ENCODE data around the gene HJV.

The HJV gene

DNA sequence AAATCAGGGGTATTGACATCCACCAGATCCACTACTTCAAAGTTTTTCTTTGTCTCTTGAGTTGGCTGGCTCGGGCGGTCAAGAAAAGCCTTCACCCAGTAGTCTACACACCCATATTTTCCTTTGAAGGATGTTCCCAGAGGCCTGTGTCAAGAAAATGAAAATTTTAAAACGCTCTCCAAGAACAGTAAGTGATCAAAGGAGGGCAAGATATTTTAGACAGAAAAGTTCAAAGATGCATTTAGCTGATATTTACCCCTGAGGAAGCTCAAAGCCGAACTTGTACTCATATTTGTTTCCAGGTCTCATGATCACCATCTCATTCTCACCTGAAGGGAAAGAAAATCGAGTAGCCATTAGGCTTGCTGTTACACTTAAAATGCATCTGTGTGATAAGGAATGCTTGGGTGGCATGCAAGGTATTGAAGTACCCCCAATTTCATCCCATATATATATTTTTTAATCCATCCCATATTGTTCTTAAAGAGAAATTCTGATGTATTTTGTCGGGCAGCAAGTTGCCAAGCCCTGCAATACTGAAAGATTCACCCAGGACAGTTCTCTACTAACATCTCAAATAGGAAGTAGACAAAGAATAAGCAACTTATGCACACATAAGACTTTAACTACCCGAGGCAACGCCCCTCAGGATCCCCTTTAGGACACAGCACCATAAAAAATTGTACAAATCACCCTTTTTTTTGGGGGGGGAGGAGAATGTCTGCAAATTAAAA lies 26.2 kb downstream of the HJV start:
- in situ Hi-C loops (cut with HindIII; ENCODE audit: low pct_unique_long_range_greater_than_20kb, low sequenced_read_pairs) = no loop called here
- no peak for DNase-seq (ENCODE audit: low read depth in 1 of 2, low spot score in 1 of 2)
- no peak for TF ChIP-seq JUND (IDR thresholded peaks at IDR 0.05; ENCODE audit: low read depth)

DNA sequence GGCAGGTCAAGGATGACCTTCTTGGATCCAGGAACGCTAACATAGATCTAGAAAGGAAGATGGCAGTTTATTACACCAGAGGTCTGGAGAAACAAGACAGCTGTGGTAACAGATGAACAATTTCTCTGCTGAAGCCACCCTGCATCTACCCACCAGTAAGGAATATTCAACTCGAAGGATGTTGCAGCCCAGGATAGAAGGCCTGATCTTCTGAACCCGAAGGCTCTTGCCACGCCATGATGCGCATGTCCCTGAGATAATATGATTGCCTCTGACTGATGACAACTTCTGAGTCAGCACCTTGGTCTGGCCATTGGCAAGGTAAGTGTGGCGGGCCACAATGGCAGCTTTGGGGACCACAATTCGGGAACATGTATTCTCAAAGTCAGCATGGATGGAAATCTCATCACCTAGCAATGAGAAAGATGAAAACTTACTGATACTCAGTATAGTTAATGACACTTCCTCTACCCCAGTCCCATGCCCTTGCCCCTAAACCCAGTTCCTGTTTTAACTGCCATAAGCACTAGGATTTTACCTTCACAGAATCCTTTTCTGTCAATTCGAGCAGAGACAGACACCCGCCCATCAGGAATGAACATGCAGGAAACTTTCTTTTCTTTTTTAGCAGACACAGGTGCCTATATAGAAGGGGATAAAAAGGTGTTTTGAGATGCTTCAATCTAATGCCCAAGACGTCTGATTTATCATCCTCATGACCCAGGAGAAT lies 27.0 kb downstream of the HJV start:
- in situ Hi-C loops (cut with HindIII; ENCODE audit: low pct_unique_long_range_greater_than_20kb, low sequenced_read_pairs) = no loop called here
- no peak for TF ChIP-seq JUND (IDR thresholded peaks at IDR 0.05; ENCODE audit: low read depth)
- no peak for DNase-seq (ENCODE audit: low read depth in 1 of 2, low spot score in 1 of 2)

DNA sequence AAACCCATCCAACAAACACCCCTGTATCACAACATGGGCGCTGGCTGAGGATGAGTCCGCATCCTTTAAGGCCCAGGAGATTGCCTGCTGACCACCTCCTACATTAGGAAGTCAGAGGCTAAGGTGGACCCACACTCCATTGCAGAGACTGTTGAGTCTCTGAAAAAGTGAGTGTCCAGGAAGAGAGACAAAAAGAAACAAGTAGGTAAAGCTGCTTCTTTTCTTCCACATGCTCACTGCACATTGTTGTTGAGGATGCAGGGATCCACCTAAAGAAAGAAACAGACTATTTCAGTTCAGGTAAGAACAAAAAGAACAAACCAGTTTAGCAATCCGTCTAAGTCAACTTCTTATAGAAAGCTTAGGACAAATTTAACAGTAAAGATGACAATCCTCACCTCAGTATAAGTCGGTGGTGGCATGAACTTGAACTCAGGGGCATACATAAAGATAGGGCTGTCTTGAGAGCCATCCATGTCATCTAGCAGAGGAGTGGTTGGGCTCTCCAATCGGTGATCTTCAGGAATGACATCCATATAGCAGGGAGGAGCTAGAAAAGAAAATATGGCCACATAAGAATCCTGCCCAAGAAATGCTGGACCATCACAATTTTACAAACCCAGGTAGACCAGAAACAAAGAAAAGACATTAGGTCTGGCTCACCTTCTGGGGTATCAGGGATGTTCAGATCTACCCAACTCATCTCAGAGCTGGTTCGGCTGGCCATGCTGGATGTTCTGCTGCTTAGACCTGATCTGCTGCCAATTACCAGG lies 27.7 kb downstream of the HJV start:
- in situ Hi-C loops (cut with HindIII; ENCODE audit: low pct_unique_long_range_greater_than_20kb, low sequenced_read_pairs) = no loop called here
- TF ChIP-seq JUND (IDR thresholded peaks at IDR 0.05; ENCODE audit: low read depth) = no peak

DNA sequence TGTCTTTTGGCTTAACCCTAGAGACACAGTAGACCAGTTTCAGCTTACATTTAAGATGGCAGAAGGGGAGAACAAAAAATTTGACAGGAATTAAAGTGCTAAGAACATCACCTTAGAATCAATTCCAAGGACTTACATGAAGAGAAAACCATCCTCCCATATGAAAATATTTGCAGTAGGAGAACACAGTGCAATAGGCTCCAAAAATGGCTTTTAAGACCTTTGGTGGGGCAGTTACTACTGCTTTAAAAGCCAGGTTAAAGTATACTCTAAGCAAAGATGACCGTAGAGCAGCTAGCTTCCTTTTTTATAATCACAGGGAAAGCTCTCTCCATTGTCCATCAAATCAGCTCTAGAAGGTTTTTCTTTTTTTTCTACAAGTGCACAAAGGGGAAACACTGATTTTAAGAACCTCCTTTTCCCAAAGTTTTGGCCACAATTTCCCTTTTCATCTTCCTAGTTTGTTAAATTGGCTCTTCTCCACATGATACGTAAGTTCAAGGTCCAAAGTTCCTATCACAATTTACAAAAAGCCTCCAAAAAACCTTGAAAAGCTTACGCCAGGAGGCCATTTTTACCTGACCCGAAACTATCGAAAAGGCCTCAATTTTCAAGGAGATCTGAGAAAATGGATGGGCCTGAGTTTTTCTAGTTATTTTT lies 28.4 kb downstream of the HJV start:
- TF ChIP-seq JUND (IDR thresholded peaks at IDR 0.05; ENCODE audit: low read depth) = no peak
- in situ Hi-C loops (cut with HindIII; ENCODE audit: low pct_unique_long_range_greater_than_20kb, low sequenced_read_pairs) = no loop called here
- no peak for DNase-seq (ENCODE audit: low read depth in 1 of 2, low spot score in 1 of 2)

More for the DNA sequence above, 27.7 kb downstream of the HJV start:
- DNase-seq (ENCODE audit: low read depth in 1 of 2, low spot score in 1 of 2) = no peak

DNA sequence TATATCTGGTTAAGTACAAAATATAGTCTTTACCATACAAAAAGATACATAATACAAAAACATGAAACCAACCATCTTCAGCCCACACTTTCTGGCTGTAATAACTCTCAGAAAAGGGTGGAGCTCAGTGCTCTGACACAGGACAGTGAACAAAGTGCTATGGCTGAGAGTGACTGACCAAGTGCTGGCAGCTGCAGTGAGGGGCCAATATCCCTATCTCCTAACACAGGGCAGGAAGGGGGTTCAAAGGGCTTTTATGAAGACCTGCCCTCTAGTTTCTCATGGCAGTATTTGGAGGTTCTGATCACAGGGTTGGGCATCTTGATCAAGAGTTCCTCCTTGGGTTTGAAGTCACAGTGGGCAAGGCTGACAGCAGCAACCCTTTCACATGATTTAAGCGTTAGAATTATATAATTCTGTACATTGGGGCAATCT lies 29.0 kb downstream of the HJV start:
- TF ChIP-seq JUND (IDR thresholded peaks at IDR 0.05; ENCODE audit: low read depth) = no peak
- DNase-seq (ENCODE audit: low read depth in 1 of 2, low spot score in 1 of 2) = no peak
- in situ Hi-C loops (cut with HindIII; ENCODE audit: low pct_unique_long_range_greater_than_20kb, low sequenced_read_pairs) = no loop called here

DNA sequence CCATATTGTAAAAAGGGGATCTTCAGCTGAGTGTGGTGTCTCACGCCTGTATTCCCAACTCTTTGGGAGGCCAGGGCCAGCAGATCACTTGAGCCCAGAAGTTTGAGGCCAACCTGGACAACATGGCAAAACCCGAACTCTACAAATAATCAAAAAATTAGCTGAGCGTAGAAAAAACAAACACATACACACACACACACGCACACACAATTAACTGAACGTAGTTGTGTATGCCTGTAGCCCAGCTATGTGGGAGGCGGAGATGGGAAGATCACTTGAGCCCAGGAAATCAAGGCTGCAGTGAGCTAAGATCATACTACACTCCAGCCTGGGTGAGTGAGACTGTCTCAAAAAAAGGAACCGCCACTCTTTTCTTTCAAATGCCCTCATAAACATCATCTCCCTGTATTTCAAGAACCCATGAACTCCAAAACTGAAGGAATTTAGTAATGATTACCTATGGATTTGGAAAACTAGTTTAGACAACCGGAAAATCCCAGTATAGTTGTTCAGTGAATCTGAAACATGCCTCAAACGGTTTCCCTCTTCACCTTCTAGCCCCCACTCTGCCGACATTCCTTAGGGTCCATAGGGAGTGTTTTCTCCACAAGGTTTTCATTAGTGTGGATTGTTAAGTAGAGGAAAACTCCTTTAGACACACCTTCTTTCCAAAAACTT lies 29.7 kb downstream of the HJV start:
- in situ Hi-C loops (cut with HindIII; ENCODE audit: low pct_unique_long_range_greater_than_20kb, low sequenced_read_pairs) = no loop called here
- TF ChIP-seq JUND (IDR thresholded peaks at IDR 0.05; ENCODE audit: low read depth) = no peak
- DNase-seq (ENCODE audit: low read depth in 1 of 2, low spot score in 1 of 2) = no peak

DNA sequence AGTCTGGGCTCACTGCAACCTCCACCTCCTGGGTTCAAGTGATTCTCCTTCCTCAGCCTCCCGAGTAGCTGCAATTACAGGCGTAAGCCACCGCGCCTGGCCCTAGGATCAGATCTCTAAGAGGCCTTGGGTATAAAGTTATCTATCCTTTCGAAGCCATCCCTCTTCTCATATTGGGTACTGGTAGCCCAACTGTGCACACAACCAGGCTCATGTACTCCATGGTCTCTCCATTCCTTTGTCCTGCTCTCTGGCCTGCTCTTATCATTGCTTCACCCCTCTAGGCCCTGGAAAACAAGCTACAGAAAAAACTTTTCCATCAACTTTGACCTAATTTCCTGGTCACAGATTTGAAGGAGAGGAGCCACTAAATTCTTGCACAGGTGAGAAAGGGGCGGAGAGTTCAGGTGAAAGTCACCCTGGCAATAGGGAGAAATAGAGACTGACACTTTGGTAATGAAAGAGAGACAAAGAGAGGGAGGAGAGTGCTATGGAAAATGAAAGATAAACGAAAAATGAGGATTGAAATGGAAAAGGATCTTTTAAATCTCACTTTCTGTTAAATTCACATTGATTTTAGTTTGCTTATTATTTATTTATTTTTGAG lies 31.2 kb downstream of the HJV start:
- no peak for DNase-seq (ENCODE audit: low read depth in 1 of 2, low spot score in 1 of 2)
- TF ChIP-seq JUND (IDR thresholded peaks at IDR 0.05; ENCODE audit: low read depth) = no peak
- in situ Hi-C loops (cut with HindIII; ENCODE audit: low pct_unique_long_range_greater_than_20kb, low sequenced_read_pairs) = no loop called here

DNA sequence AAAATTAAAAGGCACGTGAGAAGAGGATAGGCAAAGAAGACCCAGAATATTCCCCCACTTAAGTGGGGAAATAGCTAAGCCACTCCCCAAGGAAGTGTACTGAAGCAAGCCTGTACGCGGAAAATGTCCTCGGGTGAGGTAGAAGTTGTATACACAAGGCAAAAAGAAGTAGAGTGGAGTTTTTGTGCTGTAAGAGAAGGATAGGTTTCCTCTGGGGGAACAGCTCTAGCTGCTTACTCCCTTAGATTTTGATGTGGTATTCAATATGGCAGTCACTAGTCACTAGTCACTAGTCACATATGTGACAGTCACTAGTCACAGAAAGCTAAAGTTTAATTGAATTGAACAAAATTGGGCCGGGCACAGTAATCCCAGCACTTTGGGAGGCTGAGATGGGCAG lies 32.8 kb downstream of the HJV start:
- DNase-seq (ENCODE audit: low read depth in 1 of 2, low spot score in 1 of 2) = no peak
- in situ Hi-C loops (cut with HindIII; ENCODE audit: low pct_unique_long_range_greater_than_20kb, low sequenced_read_pairs) = no loop called here
- no peak for TF ChIP-seq JUND (IDR thresholded peaks at IDR 0.05; ENCODE audit: low read depth)

DNA sequence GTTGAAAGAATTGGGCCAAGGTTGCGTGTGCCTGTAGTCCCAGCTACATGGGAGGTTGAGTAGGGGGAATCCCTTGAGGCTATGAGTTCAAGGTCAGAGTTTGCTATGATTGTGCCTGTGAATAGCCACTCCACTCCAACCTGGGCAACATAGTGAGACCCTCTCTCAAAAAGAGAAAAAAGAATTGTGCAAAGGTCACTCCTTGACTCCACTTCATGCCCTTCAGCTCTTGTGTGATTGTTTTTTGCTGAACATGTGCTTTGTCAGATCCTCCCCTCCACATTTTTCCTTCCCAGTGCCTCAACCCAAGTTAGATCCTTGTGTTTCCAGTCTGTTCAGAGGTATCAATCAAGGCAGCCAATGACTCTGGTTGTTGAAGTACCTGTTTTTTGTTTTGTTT lies 33.6 kb downstream of the HJV start:
- in situ Hi-C loops (cut with HindIII; ENCODE audit: low pct_unique_long_range_greater_than_20kb, low sequenced_read_pairs) = no loop called here
- no peak for TF ChIP-seq JUND (IDR thresholded peaks at IDR 0.05; ENCODE audit: low read depth)
- no peak for DNase-seq (ENCODE audit: low read depth in 1 of 2, low spot score in 1 of 2)

DNA sequence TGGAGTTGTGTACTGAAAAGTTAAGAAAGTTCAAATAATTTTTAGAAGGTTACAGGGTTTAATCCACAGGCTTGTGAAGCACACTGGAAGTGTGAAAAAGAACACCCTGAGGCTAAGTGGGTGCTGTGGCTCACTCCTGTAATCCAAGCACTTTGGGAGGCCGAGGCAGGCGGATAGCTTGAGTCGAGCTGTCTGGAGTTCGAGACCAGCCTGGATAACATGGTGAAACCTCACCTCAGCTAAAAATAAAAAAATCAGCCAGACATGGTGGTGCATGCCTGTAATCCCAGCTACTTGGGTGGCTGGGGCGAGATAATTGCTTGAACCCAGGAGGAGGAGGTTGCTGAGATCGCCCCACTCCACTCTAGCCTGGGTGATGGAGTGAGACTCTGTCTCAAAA lies 35.0 kb downstream of the HJV start:
- in situ Hi-C loops (cut with HindIII; ENCODE audit: low pct_unique_long_range_greater_than_20kb, low sequenced_read_pairs) = no loop called here
- TF ChIP-seq JUND (IDR thresholded peaks at IDR 0.05; ENCODE audit: low read depth) = no peak
- DNase-seq (ENCODE audit: low read depth in 1 of 2, low spot score in 1 of 2) = no peak

DNA sequence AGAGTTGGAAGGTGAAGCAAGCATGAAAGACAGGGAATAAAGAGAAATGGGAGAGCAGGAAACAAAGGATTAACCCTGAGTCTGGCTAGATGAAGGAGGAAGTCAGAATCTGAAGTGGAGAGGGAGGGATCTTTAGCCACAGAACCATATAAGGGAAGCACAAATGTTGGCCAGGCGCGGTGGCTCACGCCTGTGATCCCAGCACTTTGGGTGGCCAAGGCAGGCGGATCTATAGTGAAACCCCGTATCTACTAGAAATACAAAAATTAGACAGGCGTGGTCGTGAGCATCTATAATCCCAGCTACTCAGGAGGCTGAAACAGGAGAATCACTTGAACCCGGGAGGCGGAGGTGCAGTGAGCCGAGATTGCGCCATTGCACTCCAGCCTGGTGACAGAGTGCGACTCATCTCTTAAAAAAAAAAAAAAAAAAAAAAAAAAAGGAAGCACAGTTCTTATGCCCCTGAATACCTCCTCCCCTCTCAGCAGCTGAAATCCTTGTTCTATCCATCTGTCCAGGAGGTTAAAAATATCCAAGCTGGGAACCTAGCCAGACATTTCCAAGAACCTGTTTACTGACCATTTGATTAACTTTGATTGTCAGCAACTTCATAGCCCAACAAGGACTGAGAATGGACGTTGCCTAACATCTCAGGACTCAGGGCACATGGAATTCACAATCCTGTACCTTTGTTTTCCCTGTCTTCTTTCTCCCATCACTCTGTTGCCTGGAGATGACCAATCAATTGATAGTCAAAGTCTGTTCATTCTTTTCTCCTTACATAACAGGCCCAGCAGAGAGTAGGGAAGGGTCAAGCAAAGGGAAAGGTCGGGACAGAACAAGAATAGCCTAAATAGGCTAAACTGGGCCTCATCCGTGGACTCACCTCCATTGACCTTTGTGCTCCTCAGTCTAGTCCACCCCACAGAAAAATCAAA lies 35.8 kb downstream of the HJV start:
- no peak for TF ChIP-seq JUND (IDR thresholded peaks at IDR 0.05; ENCODE audit: low read depth)
- DNase-seq (ENCODE audit: low read depth in 1 of 2, low spot score in 1 of 2) = peak in 1 of 2 experiments; percentile 64
- in situ Hi-C loops (cut with HindIII; ENCODE audit: low pct_unique_long_range_greater_than_20kb, low sequenced_read_pairs) = no loop called here

Measured in T47D (cell line).